CD4-positive, alpha-beta T cell treated with Interleukin-6 at 100 ng/mL for 8 hours (primary cell): Measurements from ENCODE around the gene CNTNAP4.

Experiments
- DNase-seq: peaks from one replicate; pipeline ENCODE4 v3.0.0-alpha.2; 2020; ENCODE audit warnings: mixed read lengths, low spot score

Gene CNTNAP4

DNA sequence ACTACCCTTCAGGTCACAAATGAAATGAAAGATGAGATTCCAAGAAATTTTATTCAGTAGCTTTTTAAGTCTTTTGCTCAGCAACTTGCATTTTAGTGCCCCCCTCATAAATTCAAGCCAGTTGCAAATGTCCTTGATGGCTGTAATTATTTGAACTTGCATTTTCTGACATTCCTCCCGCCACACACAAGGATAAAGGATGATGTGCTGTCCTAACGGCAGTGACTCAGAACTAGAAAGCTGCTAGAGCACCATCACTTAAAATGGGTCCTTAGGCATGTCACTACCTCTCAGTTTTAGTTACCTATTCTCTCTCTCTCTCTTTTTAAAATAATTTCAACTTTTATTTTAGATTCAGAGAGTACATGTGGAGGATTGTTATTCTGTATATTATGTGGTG, 306.7 kb downstream of the CNTNAP4 start:
- DNase-seq: no peak

DNA sequence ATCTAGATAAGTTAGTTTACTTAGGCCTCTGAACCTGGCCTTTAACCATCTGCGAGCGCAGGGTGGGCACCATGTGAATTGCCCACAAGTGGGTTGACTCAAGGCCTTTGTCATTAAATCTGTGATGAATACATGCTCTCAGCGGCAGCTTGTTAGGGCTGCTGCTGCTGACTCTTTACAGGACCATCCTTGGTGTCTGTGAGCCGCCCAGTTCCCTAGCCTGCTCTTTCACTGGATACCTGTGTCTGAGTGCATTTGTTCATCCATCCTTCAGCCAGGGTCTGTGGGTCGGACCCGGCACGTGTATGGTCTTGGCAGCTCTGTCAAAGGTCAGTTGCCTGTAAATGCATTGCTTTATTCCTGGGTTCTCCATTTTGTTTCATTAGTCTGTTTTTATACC, 321.3 kb downstream of the CNTNAP4 start:
- no peak for DNase-seq

DNA sequence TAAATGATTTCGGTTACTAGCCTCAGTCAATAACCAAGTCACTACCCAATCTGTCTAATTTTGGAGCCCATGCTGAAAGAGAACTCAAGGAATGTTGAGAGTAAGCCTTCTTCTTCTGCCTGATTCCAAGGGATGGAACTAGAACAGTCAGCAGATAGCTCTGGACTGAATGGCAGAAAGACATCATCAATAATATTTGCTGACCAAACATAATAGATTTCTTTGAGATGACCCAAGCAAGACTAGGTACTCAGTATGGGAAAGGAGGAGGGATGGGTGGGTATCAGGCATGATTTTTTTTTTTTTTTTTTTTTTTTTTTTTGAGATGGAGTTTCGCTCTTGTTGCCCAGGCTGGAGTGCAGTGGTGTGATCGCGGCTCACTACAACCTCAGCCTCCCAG, 330.1 kb downstream of the CNTNAP4 start:
- DNase-seq: no peak
